HEK293 (cell line): ENCODE measurements around the gene MAP3K13.

Experiments used
- CTCF ChIA-PET: fragments of 350-600 bp; formaldehyde crosslinking; extraction: SDS; loops from one replicate; lab custom pipeline; 2021; ENCODE audit warnings: antibody characterized with exemption; lab: Yijun Ruan, JAX
- POLR2A ChIA-PET: fragments of 300-600 bp; formaldehyde crosslinking; extraction: SDS; loops from one replicate; lab custom pipeline; 2020; ENCODE audit warnings: antibody characterized with exemption, inconsistent platforms; lab: Yijun Ruan, JAX
- H3K27ac ChIP-seq: fragments of 200-500 bp; sonication (Bioruptor generic); 2 replicates; pipeline ENCODE4 v1.5.1; 2014; ENCODE audit warnings: low read depth, low read length, control low read depth, inconsistent platforms; ENCODE audit errors: extremely low read depth
- H3K36me3 ChIP-seq, 2 experiments: fragments of 200-500 bp in 1 of 2; sonication (Bioruptor generic) in 1 of 2; 1 replicate in 1 of 2; 2 replicates in 1 of 2; pipeline ENCODE4 v1.5.1; 2014 to 2017; ENCODE audit warnings: inconsistent platforms in 2 of 2, low read length in 2 of 2; ENCODE audit not compliant: control insufficient read depth in 2 of 2, insufficient read depth in 1 of 2
- H3K4me1 ChIP-seq: fragments of 200-500 bp; sonication (Bioruptor generic); 2 replicates; pipeline ENCODE4 v1.5.1; 2014; ENCODE audit warnings: mild to moderate bottlenecking, low read length, inconsistent platforms; ENCODE audit not compliant: control insufficient read depth, insufficient read depth
- H3K4me3 ChIP-seq: 2 replicates; pipeline ENCODE4 v1.5.1; 2011; ENCODE audit warnings: low read depth, mild to moderate bottlenecking, control low read depth, low read length, moderate library complexity
- H3K9me3 ChIP-seq: fragments of 200-500 bp; sonication (Bioruptor generic); 2 replicates; pipeline ENCODE4 v1.5.1; 2014; ENCODE audit warnings: low read depth, low read length, inconsistent platforms; ENCODE audit not compliant: control insufficient read depth, insufficient read depth
- GLIS1 ChIP-seq: fragments of 450-650 bp; formaldehyde crosslinking; IDR thresholded peaks from 2 replicates; pipeline ENCODE4 v1.5.1; 2016; ENCODE audit warnings: missing biosample characterization, missing genetic modification characterization
- HIC1 ChIP-seq: fragments of 450-650 bp; formaldehyde crosslinking; IDR thresholded peaks from 2 replicates; pipeline ENCODE4 v1.5.1; 2016; ENCODE audit warnings: missing biosample characterization, missing genetic modification characterization
- OSR2 ChIP-seq: fragments of 450-650 bp; formaldehyde crosslinking; IDR thresholded peaks from 2 replicates; pipeline ENCODE4 v1.5.1; 2016; ENCODE audit warnings: missing biosample characterization, missing genetic modification characterization
- SETDB1 ChIP-seq: IDR thresholded peaks from one replicate; pipeline ENCODE4 v1.6.1; 2017; ENCODE audit warnings: mild to moderate bottlenecking, low read length, moderate library complexity, mixed read lengths; ENCODE audit not compliant: insufficient read length
- SP7 ChIP-seq: fragments of 450-650 bp; formaldehyde crosslinking; IDR thresholded peaks from 2 replicates; pipeline ENCODE4 v1.5.1; 2016; ENCODE audit warnings: missing biosample characterization, missing genetic modification characterization
- WT1 ChIP-seq: fragments of 450-650 bp; formaldehyde crosslinking; IDR thresholded peaks from 2 replicates; pipeline ENCODE4 v1.5.1; 2016; ENCODE audit warnings: missing biosample characterization, missing genetic modification characterization
- YY1 ChIP-seq: fragments of 450-650 bp; formaldehyde crosslinking; IDR thresholded peaks from 2 replicates; pipeline ENCODE4 v1.5.1; 2018; ENCODE audit warnings: missing biosample characterization, missing genetic modification characterization
- ZBTB11 ChIP-seq: fragments of 450-650 bp; formaldehyde crosslinking; conservative IDR thresholded peaks from 2 replicates; pipeline ENCODE4 v1.5.1; 2016; ENCODE audit warnings: low read depth, missing biosample characterization, missing genetic modification characterization
- ZBTB17 ChIP-seq: fragments of 450-650 bp; formaldehyde crosslinking; IDR thresholded peaks from 2 replicates; pipeline ENCODE4 v1.5.1; 2016; ENCODE audit warnings: missing biosample characterization, missing genetic modification characterization
- ZEB2 ChIP-seq: fragments of 450-650 bp; formaldehyde crosslinking; IDR thresholded peaks from 2 replicates; pipeline ENCODE4 v1.5.1; 2016; ENCODE audit warnings: missing biosample characterization, missing genetic modification characterization
- ZNF10 ChIP-seq: fragments of 450-650 bp; formaldehyde crosslinking; IDR thresholded peaks from 2 replicates; pipeline ENCODE4 v1.5.1; 2017; ENCODE audit warnings: missing biosample characterization, missing genetic modification characterization
- ZNF138 ChIP-seq: fragments of 450-650 bp; formaldehyde crosslinking; IDR thresholded peaks from 2 replicates; pipeline ENCODE4 v1.5.1; 2016; ENCODE audit warnings: missing biosample characterization, missing genetic modification characterization, borderline replicate concordance
- ZNF184 ChIP-seq: fragments of 450-650 bp; IDR thresholded peaks from 2 replicates; pipeline ENCODE4 v1.5.1; 2018; ENCODE audit warnings: missing biosample characterization, mild to moderate bottlenecking, missing genetic modification characterization
- ZNF221 ChIP-seq: fragments of 450-650 bp; formaldehyde crosslinking; IDR thresholded peaks from 2 replicates; pipeline ENCODE4 v1.5.1; 2017; ENCODE audit warnings: missing biosample characterization, missing genetic modification characterization, borderline replicate concordance
- ZNF248 ChIP-seq: fragments of 450-650 bp; formaldehyde crosslinking; IDR thresholded peaks from 2 replicates; pipeline ENCODE4 v1.5.1; 2017; ENCODE audit warnings: missing biosample characterization, missing genetic modification characterization
- ZNF266 ChIP-seq: fragments of 450-650 bp; formaldehyde crosslinking; IDR thresholded peaks from 2 replicates; pipeline ENCODE4 v1.5.1; 2016; ENCODE audit warnings: missing biosample characterization, missing genetic modification characterization, low read depth
- ZNF292 ChIP-seq: fragments of 450-650 bp; formaldehyde crosslinking; IDR thresholded peaks from 2 replicates; pipeline ENCODE4 v1.5.1; 2016; ENCODE audit warnings: low read depth, missing biosample characterization, missing genetic modification characterization, borderline replicate concordance
- ZNF391 ChIP-seq: fragments of 450-650 bp; formaldehyde crosslinking; IDR thresholded peaks from 2 replicates; pipeline ENCODE4 v1.5.1; 2016; ENCODE audit warnings: low read depth, missing biosample characterization, missing genetic modification characterization, borderline replicate concordance
- ZNF544 ChIP-seq: fragments of 450-650 bp; formaldehyde crosslinking; IDR thresholded peaks from 2 replicates; pipeline ENCODE4 v1.5.0; 2017; ENCODE audit warnings: missing biosample characterization, missing genetic modification characterization
- ZNF600 ChIP-seq: fragments of 450-650 bp; formaldehyde crosslinking; IDR thresholded peaks from 2 replicates; pipeline ENCODE4 v1.5.1; 2016; ENCODE audit warnings: missing biosample characterization, missing genetic modification characterization
- ZNF658 ChIP-seq: fragments of 450-650 bp; formaldehyde crosslinking; IDR thresholded peaks from 2 replicates; pipeline ENCODE4; 2016; ENCODE audit warnings: missing biosample characterization, missing genetic modification characterization
- ZNF747 ChIP-seq: fragments of 450-650 bp; formaldehyde crosslinking; IDR thresholded peaks from 2 replicates; pipeline ENCODE4 v1.5.1; 2016; ENCODE audit warnings: missing biosample characterization, missing genetic modification characterization
- ZNF776 ChIP-seq: fragments of 450-650 bp; formaldehyde crosslinking; IDR thresholded peaks from 2 replicates; pipeline ENCODE4 v1.5.0; 2017; ENCODE audit warnings: missing biosample characterization, missing genetic modification characterization, borderline replicate concordance
- ZNF792 ChIP-seq: fragments of 450-650 bp; formaldehyde crosslinking; IDR thresholded peaks from 2 replicates; pipeline ENCODE4 v1.5.1; 2016; ENCODE audit warnings: missing biosample characterization, missing genetic modification characterization
- ZNF837 ChIP-seq: fragments of 450-650 bp; formaldehyde crosslinking; IDR thresholded peaks from 2 replicates; pipeline ENCODE4 v1.5.1; 2016; ENCODE audit warnings: missing biosample characterization, missing genetic modification characterization
- ZSCAN5A ChIP-seq: fragments of 450-650 bp; formaldehyde crosslinking; IDR thresholded peaks from 2 replicates; pipeline ENCODE4 v1.5.1; 2016; ENCODE audit warnings: missing biosample characterization, missing genetic modification characterization

Gene MAP3K13

GRCh38 chr3:185526349-185526951, 163.5 kb downstream of the MAP3K13 start:
- CTCF ChIA-PET = no interaction called here
- POLR2A ChIA-PET = no interaction called here
- H3K4me1 ChIP-seq = no peaks in the 10 kb centered on the region

GRCh38 chr3:185527364-185527763, 164.4 kb downstream of the MAP3K13 start:
- ChIA-PET POLR2A (no interaction called here), CTCF (interaction anchor here (0.6 kb wide), 1 partner anchor 24 kb away, joined by 3 read pairs; no protein-coding TSS in a partner anchor)
- H3K4me1 ChIP-seq = no peaks in the 10 kb centered on the region
- H3K36me3 ChIP-seq = no peaks in the 10 kb centered on the region
- H3K4me3 ChIP-seq = no peak overlapping the region
- H3K9me3 ChIP-seq = no peaks in the 10 kb centered on the region
- H3K27ac ChIP-seq = no peak overlapping the region
- peak; percentile 45; the same call in 1 of the 2 replicates for TF ChIP-seq ZNF10 (tag by site-specific recombination)
- peak; percentile 68 for TF ChIP-seq SP7
- TF ChIP-seq ZNF600 (tag by site-specific recombination) = peak; percentile 43; the same call in 1 of the 2 replicates
- 0 out of 2 replicates have a peak, but pooled peaks have one; percentile 23 for TF ChIP-seq OSR2 (tag by site-specific recombination)
- no peak for TF ChIP-seq ZNF184 (tag by site-specific recombination)
- peak; percentile 63; the same call in 1 of the 2 replicates for TF ChIP-seq GLIS1
- peak; percentile 59; the same call in 1 of the 2 replicates for TF ChIP-seq HIC1

More at GRCh38 chr3:185526349-185526951, 163.5 kb downstream of the MAP3K13 start:
- Histone ChIP-seq H3K36me3 (no peaks in the 10 kb centered on the region), H3K4me3 (no peak overlapping the region), H3K27ac (no peak overlapping the region), H3K9me3 (no peaks in the 10 kb centered on the region)
- TF ChIP-seq ZNF292 (tag by site-specific recombination) (no peak), ZNF776 (no peak), SETDB1 (no peak), HIC1 (no peak), ZNF544 (tag by site-specific recombination) (no peak), ZSCAN5A (tag by site-specific recombination) (no peak), ZNF266 (tag by site-specific recombination) (no peak), ZNF248 (tag by site-specific recombination) (no peak), ZNF391 (tag by site-specific recombination) (no peak), ZNF658 (tag by site-specific recombination) (no peak), ZBTB17 (tag by site-specific recombination) (no peak), ZNF221 (tag by site-specific recombination) (no peak), ZBTB11 (tag by site-specific recombination) (no peak), ZNF837 (tag by site-specific recombination) (no peak), ZNF747 (tag by site-specific recombination) (no peak), ZNF792 (tag by site-specific recombination) (no peak), ZEB2 (tag by site-specific recombination) (no peak), WT1 (tag by site-specific recombination) (no peak), YY1 (tag by site-specific recombination) (no peak), ZNF138 (tag by site-specific recombination) (no peak)
